NT2/D1 (cell line): ENCODE measurements around the gene OLR1.

Experiments
- DNase-seq: peaks from one replicate; pipeline ENCODE4 v3.0.0-alpha.2; 2011; ENCODE audit warnings: low read depth, low spot score
- H3K27me3 ChIP-seq: 2 replicates; pipeline ENCODE4 v1.6.0; 2011; ENCODE audit warnings: mild to moderate bottlenecking; ENCODE audit not compliant: insufficient read length, insufficient read depth
- H3K36me3 ChIP-seq: 2 replicates; pipeline ENCODE4 v1.6.1; 2011; ENCODE audit warnings: mild to moderate bottlenecking, low read length, mixed read lengths; ENCODE audit not compliant: insufficient read depth, insufficient read length
- H3K4me1 ChIP-seq: 2 replicates; pipeline ENCODE4 v1.5.1; 2011; ENCODE audit not compliant: insufficient read depth, insufficient read length
- H3K4me3 ChIP-seq: 2 replicates; pipeline ENCODE4 v1.5.1; 2011; ENCODE audit warnings: low read depth; ENCODE audit not compliant: insufficient read length
- H3K9ac ChIP-seq: 2 replicates; pipeline ENCODE4 v1.6.0; 2011; ENCODE audit warnings: low read depth; ENCODE audit not compliant: insufficient read length
- H3K9me3 ChIP-seq: 2 replicates; pipeline ENCODE4 v1.5.1; 2011; ENCODE audit warnings: mild to moderate bottlenecking, low read length; ENCODE audit not compliant: insufficient read depth
- SUZ12 ChIP-seq: IDR thresholded peaks from 2 replicates; pipeline ENCODE4 v1.6.1; 2011; ENCODE audit not compliant: insufficient read length, insufficient read depth; ENCODE audit errors: extremely low read depth
- YY1 ChIP-seq: IDR thresholded peaks from 2 replicates; pipeline ENCODE4 v1.6.1; 2011; ENCODE audit not compliant: insufficient read length, insufficient read depth
- ZNF274 ChIP-seq: IDR thresholded peaks from 2 replicates; pipeline ENCODE4 v1.6.1; 2011; ENCODE audit warnings: mild to moderate bottlenecking, low read depth, low read length

The OLR1 gene

GRCh38 chr12:10136637-10137205, 35.2 kb downstream of the OLR1 start:
- Histone ChIP-seq H3K4me3 (no peak overlapping the region), H3K9me3 (no peaks in the 10 kb centered on the region), H3K9ac (no peak overlapping the region), H3K27me3 (no peaks in the 10 kb centered on the region), H3K36me3 (no peaks in the 10 kb centered on the region), H3K4me1 (no peaks in the 10 kb centered on the region)
- TF ChIP-seq ZNF274, result no peak
- TF ChIP-seq SUZ12, result no peak
- TF ChIP-seq YY1, result no peak
- no peak for DNase-seq

- H3K36me3 ChIP-seq, result no peaks in the 10 kb centered on the region
- H3K9ac ChIP-seq, result no peak overlapping the region
- no peak for TF ChIP-seq YY1
- no peak for TF ChIP-seq ZNF274
- TF ChIP-seq SUZ12, result no peak
- no peaks in the 10 kb centered on the region for H3K4me1 ChIP-seq
- no peak overlapping the region for H3K4me3 ChIP-seq
- no peak for DNase-seq
- H3K27me3 ChIP-seq, result no peaks in the 10 kb centered on the region
- no peaks in the 10 kb centered on the region for H3K9me3 ChIP-seq
Observed at GRCh38 chr12:10135126-10135525, 36.8 kb downstream of the OLR1 start.

GRCh38 chr12:10132850-10133370, 39.0 kb downstream of the OLR1 start:
- H3K4me3 ChIP-seq, result no peak overlapping the region
- TF ChIP-seq YY1, result no peak
- DNase-seq, result no peak
- no peak overlapping the region for H3K9ac ChIP-seq
- H3K36me3 ChIP-seq, result no peaks in the 10 kb centered on the region
- no peaks in the 10 kb centered on the region for H3K27me3 ChIP-seq
- no peaks in the 10 kb centered on the region for H3K9me3 ChIP-seq
- H3K4me1 ChIP-seq, result no peaks in the 10 kb centered on the region

GRCh38 chr12:10131111-10131690, 40.7 kb downstream of the OLR1 start:
- no peaks in the 10 kb centered on the region for H3K9me3 ChIP-seq
- H3K9ac ChIP-seq, result no peak overlapping the region
- no peak overlapping the region for H3K4me3 ChIP-seq
- H3K36me3 ChIP-seq, result no peaks in the 10 kb centered on the region
- TF ChIP-seq YY1 (no peak), SUZ12 (no peak), ZNF274 (no peak)
- H3K4me1 ChIP-seq, result no peaks in the 10 kb centered on the region
- no peaks in the 10 kb centered on the region for H3K27me3 ChIP-seq
- DNase-seq, result no peak

GRCh38 chr12:10130042-10130441, 41.9 kb downstream of the OLR1 start, which contains the start of gene CLEC7A:
TSS of gene CLEC7A (minus strand) at chr12:10130199. CDS start at chr12:10130082, 117 bp downstream.
- Histone ChIP-seq H3K4me1 (no peaks in the 10 kb centered on the region), H3K9ac (no peak within 1 kb of the TSS), H3K4me3 (no peak within 1 kb of the TSS), H3K9me3 (no peaks in the 10 kb centered on the region), H3K36me3 (no peaks in the 10 kb centered on the region), H3K27me3 (no peaks in the 10 kb centered on the region)
- TF ChIP-seq ZNF274 (no peak), SUZ12 (no peak), YY1 (no peak)
- no peak for DNase-seq

- TF ChIP-seq ZNF274 (no peak), YY1 (no peak), SUZ12 (no peak)
- no peaks in the 10 kb centered on the region for H3K4me1 ChIP-seq
- no peak overlapping the region for H3K9ac ChIP-seq
- H3K27me3 ChIP-seq, result no peaks in the 10 kb centered on the region
- no peak for DNase-seq
- H3K36me3 ChIP-seq, result no peaks in the 10 kb centered on the region
- H3K9me3 ChIP-seq, result no peaks in the 10 kb centered on the region
- H3K4me3 ChIP-seq, result no peak overlapping the region
Observed at GRCh38 chr12:10128687-10129086, 43.2 kb downstream of the OLR1 start.

- no peak for DNase-seq
- TF ChIP-seq ZNF274 (no peak), SUZ12 (no peak), YY1 (no peak)
- no peaks in the 10 kb centered on the region for H3K36me3 ChIP-seq
- H3K9me3 ChIP-seq, result no peaks in the 10 kb centered on the region
- H3K4me3 ChIP-seq, result no peak overlapping the region
- H3K27me3 ChIP-seq, result no peaks in the 10 kb centered on the region
- no peaks in the 10 kb centered on the region for H3K4me1 ChIP-seq
- no peak overlapping the region for H3K9ac ChIP-seq
Observed at GRCh38 chr12:10126413-10126812, 45.5 kb downstream of the OLR1 start.
